ENCODE measurements around the gene APAF1.

DNA sequence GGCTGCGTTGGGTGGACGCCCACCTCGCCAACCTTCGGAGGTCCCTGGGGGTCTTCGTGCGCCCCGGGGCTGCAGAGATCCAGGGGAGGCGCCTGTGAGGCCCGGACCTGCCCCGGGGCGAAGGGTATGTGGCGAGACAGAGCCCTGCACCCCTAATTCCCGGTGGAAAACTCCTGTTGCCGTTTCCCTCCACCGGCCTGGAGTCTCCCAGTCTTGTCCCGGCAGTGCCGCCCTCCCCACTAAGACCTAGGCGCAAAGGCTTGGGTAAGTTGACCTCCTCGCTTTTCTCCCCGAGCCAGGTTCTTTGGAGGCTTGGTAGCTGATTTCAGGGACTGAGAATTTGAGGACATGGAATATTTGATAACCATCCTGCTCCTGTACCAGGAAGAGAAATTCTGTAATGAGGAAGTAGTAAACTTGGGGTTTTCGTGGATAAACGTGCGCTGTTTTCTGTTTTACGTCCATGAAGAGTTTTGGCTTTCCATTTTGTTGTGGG is 530 bp downstream of the APAF1 start:
- TF ChIP-seq, protein P1, sequence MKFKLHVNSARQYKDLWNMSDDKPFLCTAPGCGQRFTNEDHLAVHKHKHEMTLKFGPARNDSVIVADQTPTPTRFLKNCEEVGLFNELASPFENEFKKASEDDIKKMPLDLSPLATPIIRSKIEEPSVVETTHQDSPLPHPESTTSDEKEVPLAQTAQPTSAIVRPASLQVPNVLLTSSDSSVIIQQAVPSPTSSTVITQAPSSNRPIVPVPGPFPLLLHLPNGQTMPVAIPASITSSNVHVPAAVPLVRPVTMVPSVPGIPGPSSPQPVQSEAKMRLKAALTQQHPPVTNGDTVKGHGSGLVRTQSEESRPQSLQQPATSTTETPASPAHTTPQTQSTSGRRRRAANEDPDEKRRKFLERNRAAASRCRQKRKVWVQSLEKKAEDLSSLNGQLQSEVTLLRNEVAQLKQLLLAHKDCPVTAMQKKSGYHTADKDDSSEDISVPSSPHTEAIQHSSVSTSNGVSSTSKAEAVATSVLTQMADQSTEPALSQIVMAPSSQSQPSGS (IDR thresholded peaks at IDR 0.05; ENCODE audit: low read length): no peak
- no peak for TF ChIP-seq TAF1 (IDR thresholded peaks at IDR 0.05; ENCODE audit: borderline replicate concordance, low read depth, low read length)
- TF ChIP-seq NFYB (IDR thresholded peaks at IDR 0.05; ENCODE audit: insufficient read depth, low read depth, low read length): no peak
- TF ChIP-seq CTCF (IDR thresholded peaks at IDR 0.05 in 2 of 3, conservative IDR thresholded peaks at IDR 0.05 in 1 of 3; ENCODE audit: control insufficient read depth in 2 of 3, extremely low read depth in 1 of 3, insufficient read depth in 1 of 3, low read depth in 3 of 3, low read length in 3 of 3): no peak
- TF ChIP-seq BCL11A (IDR thresholded peaks at IDR 0.05; ENCODE audit: low read depth, low read length): no peak
- no peak for TF ChIP-seq SIN3A (IDR thresholded peaks at IDR 0.05; ENCODE audit: low read depth, low read length)
- TF ChIP-seq, protein P2, sequence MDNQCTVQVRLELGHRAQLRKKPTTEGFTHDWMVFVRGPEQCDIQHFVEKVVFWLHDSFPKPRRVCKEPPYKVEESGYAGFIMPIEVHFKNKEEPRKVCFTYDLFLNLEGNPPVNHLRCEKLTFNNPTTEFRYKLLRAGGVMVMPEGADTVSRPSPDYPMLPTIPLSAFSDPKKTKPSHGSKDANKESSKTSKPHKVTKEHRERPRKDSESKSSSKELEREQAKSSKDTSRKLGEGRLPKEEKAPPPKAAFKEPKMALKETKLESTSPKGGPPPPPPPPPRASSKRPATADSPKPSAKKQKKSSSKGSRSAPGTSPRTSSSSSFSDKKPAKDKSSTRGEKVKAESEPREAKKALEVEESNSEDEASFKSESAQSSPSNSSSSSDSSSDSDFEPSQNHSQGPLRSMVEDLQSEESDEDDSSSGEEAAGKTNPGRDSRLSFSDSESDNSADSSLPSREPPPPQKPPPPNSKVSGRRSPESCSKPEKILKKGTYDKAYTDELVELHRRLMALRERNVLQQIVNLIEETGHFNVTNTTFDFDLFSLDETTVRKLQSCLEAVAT (IDR thresholded peaks at IDR 0.05): no peak
- no peak for TF ChIP-seq ZNF217 (IDR thresholded peaks at IDR 0.05)
